MCF 10A (cell line): Measurements from ENCODE around the gene MYO15A. TPM values are rescaled to one million over a fixed set of nuclear protein-coding genes. Genes with fewer than 3 reads are reported as not detected.

ENCODE experiments used
- BruUV-seq: library from RNA; stranded (reverse); fragments of 400-500 nt; replicated peaks from 2 replicates; lab custom pipeline; 2021; lab: Mats Ljungman, UMichigan
- CTCF ChIA-PET: fragments of 300-600 bp; sonication (Branson Sonifier 250); formaldehyde crosslinking; extraction: SDS; loops from one replicate; lab custom pipeline; 2021; ENCODE audit warnings: antibody characterized with exemption, inconsistent platforms; lab: Yijun Ruan, JAX
- POLR2A ChIA-PET: fragments of 300-600, 350-650 bp; sonication (Branson Sonifier 250); formaldehyde crosslinking; extraction: SDS; loops from one replicate; lab custom pipeline; 2020; ENCODE audit warnings: antibody characterized with exemption, inconsistent platforms; lab: Yijun Ruan, JAX
- DNase-seq: peaks from one replicate; pipeline ENCODE4 v3.0.0-alpha.2; 2018; ENCODE audit not compliant: unreplicated experiment
- H3K27ac Mint-ChIP-seq: one replicate; pipeline ENCODE4 v1.8.0; 2022; ENCODE audit warnings: mild to moderate bottlenecking, low read depth, mixed read lengths; ENCODE audit not compliant: unreplicated experiment
- H3K27me3 Mint-ChIP-seq: one replicate; pipeline ENCODE4 v1.8.0; 2022; ENCODE audit warnings: mixed read lengths; ENCODE audit not compliant: insufficient read depth, unreplicated experiment
- H3K36me3 Mint-ChIP-seq: one replicate; pipeline ENCODE4 v1.8.0; 2022; ENCODE audit warnings: mild to moderate bottlenecking, moderate library complexity, mixed read lengths; ENCODE audit not compliant: insufficient read depth, unreplicated experiment
- H3K4me1 Mint-ChIP-seq: one replicate; pipeline ENCODE4 v1.8.0; 2022; ENCODE audit warnings: mixed read lengths; ENCODE audit not compliant: insufficient read depth, unreplicated experiment
- H3K4me3 Mint-ChIP-seq: one replicate; pipeline ENCODE4 v1.8.0; 2022; ENCODE audit warnings: mild to moderate bottlenecking, moderate library complexity, mixed read lengths; ENCODE audit not compliant: unreplicated experiment
- H3K9me3 Mint-ChIP-seq: one replicate; pipeline ENCODE4 v1.8.0; 2022; ENCODE audit warnings: mixed read lengths; ENCODE audit not compliant: unreplicated experiment
- intact Hi-C: fragments of 100-400 bp; cut with micrococcal nuclease; formaldehyde crosslinking; loops from 2 replicates; pipeline ENCODE4 v1.14.1; 2022
- total RNA-seq: library from RNA; stranded (reverse); gene quantifications from 2 replicates; pipeline ENCODE4 v1.2.3, GENCODE V29; 2022
- TF ChIP-seq, protein P1 (sequence below): fragments of 200-600 bp; IDR thresholded peaks from one replicate; pipeline ENCODE4 v1.8.0; 2022; ENCODE audit warnings: antibody characterized with exemption, mild to moderate bottlenecking; ENCODE audit not compliant: unreplicated experiment

Gene MYO15A
- total RNA-seq, 1 experiment from 2014 or later = 1.1 TPM

DNA sequence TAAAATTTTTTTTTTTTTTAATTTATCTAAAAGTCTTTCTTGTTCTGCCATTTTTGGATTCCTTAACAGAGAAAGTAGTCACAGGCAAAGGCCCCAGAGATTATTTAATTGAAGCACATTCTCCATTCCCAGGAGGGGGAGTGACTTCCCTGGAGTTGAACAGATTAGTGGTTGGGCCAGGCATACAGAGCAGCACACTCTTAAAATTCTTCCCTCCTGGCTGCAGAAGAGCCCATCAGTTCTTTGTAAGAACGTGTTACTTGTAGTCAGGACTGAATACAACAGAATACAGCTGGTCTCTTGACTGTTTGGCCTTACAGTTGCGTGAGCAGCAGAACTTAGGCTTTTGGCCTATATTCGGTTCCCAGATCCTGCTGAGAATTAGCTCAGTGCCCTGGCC is 76.8 kb downstream of the MYO15A start:
- Mint-ChIP-seq H3K27me3 (no peaks in the 10 kb centered on the region), H3K36me3 (peaks cover 33% of the 10 kb centered on the region), H3K4me3 (peak overlapping the region; percentile 95), H3K27ac (peak overlapping the region; percentile 75), H3K4me1 (peaks cover 30% of the 10 kb centered on the region), H3K9me3 (no peaks in the 10 kb centered on the region)
- BruUV-seq = no TSS peak
- CTCF ChIA-PET = interaction anchor here (0.6 to 1.1 kb wide), 3 partner anchors 39 to 72 kb away, joined by 3 read pairs; no protein-coding TSS in a partner anchor
- TF ChIP-seq, protein P1, sequence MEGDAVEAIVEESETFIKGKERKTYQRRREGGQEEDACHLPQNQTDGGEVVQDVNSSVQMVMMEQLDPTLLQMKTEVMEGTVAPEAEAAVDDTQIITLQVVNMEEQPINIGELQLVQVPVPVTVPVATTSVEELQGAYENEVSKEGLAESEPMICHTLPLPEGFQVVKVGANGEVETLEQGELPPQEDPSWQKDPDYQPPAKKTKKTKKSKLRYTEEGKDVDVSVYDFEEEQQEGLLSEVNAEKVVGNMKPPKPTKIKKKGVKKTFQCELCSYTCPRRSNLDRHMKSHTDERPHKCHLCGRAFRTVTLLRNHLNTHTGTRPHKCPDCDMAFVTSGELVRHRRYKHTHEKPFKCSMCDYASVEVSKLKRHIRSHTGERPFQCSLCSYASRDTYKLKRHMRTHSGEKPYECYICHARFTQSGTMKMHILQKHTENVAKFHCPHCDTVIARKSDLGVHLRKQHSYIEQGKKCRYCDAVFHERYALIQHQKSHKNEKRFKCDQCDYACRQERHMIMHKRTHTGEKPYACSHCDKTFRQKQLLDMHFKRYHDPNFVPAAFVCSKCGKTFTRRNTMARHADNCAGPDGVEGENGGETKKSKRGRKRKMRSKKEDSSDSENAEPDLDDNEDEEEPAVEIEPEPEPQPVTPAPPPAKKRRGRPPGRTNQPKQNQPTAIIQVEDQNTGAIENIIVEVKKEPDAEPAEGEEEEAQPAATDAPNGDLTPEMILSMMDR = no peak
- intact Hi-C loops = loop anchor here (2.0 kb wide), 1 partner anchor 45 kb away; no protein-coding TSS in a partner anchor
- DNase-seq = no peak
- POLR2A ChIA-PET = interaction anchor here (0.8 to 4.9 kb wide), 5 partner anchors 8 to 76 kb away, joined by 3 to 32 read pairs (median 4); partner anchors contain the start of gene FLII

DNA sequence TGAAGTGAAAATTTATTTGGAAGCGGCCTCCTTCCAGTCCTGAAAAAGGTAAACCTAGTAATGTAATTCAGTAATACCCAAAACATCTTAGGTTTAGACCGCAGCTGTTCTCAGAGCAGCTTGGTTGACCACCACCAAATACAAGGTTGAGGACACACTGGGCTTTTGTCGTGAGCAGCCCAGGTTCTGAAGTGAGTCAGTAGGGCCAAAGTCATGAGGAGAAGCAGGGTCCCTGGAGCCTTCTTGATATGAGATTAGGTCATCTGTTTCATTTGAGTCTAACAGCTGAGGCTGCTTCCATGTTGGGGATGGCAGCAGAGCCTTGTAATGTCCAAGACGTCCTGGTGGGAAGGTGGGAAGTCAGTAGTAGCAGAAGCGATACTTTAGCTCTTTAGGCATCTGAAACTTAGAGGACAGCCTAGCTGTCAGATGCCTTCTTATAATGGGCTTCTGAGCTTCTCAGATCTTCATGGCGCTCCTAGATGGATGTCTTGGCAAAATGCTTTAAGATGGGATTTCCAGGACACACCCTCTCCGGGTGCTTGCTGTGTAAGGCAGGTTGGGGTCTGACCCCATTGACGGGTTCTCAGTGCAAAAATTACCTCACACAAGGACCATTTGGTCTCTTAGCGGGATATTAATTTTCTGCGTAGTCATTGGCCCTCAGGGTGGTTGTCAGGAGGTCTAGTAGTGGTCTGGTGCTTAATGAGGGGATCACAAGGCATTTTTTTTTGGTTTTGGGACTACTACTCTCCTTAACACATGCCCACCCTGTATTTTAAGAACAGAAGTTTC is 77.5 kb downstream of the MYO15A start:
- BruUV-seq = no TSS peak
- TF ChIP-seq, protein P1 = no peak
- POLR2A ChIA-PET = interaction anchor here (0.8 to 1.1 kb wide), 5 partner anchors 44 to 214 kb away, joined by 3 to 4 read pairs (median 3); partner anchors contain the start of genes DRC3, FLII and TOM1L2
- H3K9me3 Mint-ChIP-seq = no peaks in the 10 kb centered on the region
- CTCF ChIA-PET = interaction anchor here (0.6 to 1.1 kb wide), 3 partner anchors 39 to 71 kb away, joined by 3 read pairs; no protein-coding TSS in a partner anchor
- no peak for DNase-seq
- H3K4me3 Mint-ChIP-seq = peak overlapping the region; percentile 95
- intact Hi-C loops = loop anchor here (2.0 kb wide), 1 partner anchor 45 kb away; no protein-coding TSS in a partner anchor
- H3K4me1 Mint-ChIP-seq = peaks cover 30% of the 10 kb centered on the region
- peak overlapping the region; percentile 75 for H3K27ac Mint-ChIP-seq
- peaks cover 39% of the 10 kb centered on the region for H3K36me3 Mint-ChIP-seq
- no peaks in the 10 kb centered on the region for H3K27me3 Mint-ChIP-seq

DNA sequence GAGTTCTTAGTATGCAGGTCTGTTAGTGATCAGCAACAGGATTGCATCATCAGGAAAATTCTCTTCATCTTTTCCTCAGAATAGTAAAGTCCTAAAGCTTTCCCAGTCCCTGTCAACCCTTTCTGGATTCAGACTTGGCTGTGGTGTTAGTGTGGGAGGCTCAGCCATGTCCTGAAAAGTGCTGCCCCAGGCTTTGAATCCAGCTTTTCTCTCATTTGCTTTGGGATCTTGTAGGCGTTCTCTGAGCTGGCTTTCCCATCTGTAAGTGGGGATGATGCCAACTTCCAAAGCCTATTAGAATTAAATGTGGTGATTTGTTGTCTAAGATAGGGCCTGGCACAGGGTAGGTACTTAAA is 78.0 kb downstream of the MYO15A start:
- H3K4me1 Mint-ChIP-seq = peaks cover 30% of the 10 kb centered on the region
- peak overlapping the region; percentile 75 for H3K27ac Mint-ChIP-seq
- no TSS peak for BruUV-seq
- peaks cover 41% of the 10 kb centered on the region for H3K36me3 Mint-ChIP-seq
- TF ChIP-seq, protein P1 = no peak
- H3K27me3 Mint-ChIP-seq = no peaks in the 10 kb centered on the region
- DNase-seq = peak; percentile 38
- CTCF ChIA-PET = no interaction called here
- H3K4me3 Mint-ChIP-seq = peak overlapping the region; percentile 95
- intact Hi-C loops = no loop called here
- POLR2A ChIA-PET = interaction anchor here (0.8 to 1.1 kb wide), 3 partner anchors 28 to 214 kb away, joined by 3 read pairs; partner anchors contain the start of genes DRC3 and TOM1L2
- no peaks in the 10 kb centered on the region for H3K9me3 Mint-ChIP-seq

DNA sequence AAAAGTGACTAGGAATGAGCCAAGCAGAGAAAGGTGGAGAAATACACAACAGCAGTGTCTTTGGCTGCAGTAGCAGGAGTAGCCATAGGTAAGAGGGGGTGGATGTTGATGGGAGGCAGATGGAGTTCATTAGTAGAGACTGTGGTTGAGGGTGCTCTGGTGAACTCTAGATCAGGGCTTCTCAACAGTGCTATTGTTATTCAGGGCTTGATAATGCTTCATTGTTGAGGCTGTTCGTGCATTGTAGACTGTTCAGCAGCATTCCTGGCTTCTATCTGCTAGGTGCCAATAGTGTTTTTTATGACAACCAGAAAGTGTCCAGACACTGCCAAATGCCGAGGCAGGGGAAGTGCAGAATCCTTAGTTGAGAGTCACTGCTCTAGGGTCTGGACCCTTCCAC is 78.7 kb downstream of the MYO15A start:
- Mint-ChIP-seq H3K27me3 (no peaks in the 10 kb centered on the region), H3K9me3 (no peaks in the 10 kb centered on the region), H3K4me1 (peaks cover 30% of the 10 kb centered on the region), H3K27ac (peak overlapping the region; percentile 75), H3K36me3 (peaks cover 41% of the 10 kb centered on the region), H3K4me3 (peak overlapping the region; percentile 95)
- no TSS peak for BruUV-seq
- DNase-seq = no peak
- ChIA-PET POLR2A (interaction anchor here (1.1 kb wide), 1 partner anchor 29 kb away, joined by 3 read pairs; no protein-coding TSS in a partner anchor), CTCF (no interaction called here)
- TF ChIP-seq, protein P1 = no peak
- intact Hi-C loops = no loop called here
